GM18520 (cell line): Measurements from ENCODE around the gene SLC35E1.
"Not testable (repeated sequence)": the region's sequence is repeated elsewhere in the genome, so short reads cannot be mapped to it uniquely, and the experiment has no call there.

Source experiments
- ATAC-seq: cut with Tn5 transposase; IDR thresholded peaks from one replicate; pipeline ENCODE4 v1.9.1; 2021; ENCODE audit not compliant: unreplicated experiment

Gene SLC35E1

DNA sequence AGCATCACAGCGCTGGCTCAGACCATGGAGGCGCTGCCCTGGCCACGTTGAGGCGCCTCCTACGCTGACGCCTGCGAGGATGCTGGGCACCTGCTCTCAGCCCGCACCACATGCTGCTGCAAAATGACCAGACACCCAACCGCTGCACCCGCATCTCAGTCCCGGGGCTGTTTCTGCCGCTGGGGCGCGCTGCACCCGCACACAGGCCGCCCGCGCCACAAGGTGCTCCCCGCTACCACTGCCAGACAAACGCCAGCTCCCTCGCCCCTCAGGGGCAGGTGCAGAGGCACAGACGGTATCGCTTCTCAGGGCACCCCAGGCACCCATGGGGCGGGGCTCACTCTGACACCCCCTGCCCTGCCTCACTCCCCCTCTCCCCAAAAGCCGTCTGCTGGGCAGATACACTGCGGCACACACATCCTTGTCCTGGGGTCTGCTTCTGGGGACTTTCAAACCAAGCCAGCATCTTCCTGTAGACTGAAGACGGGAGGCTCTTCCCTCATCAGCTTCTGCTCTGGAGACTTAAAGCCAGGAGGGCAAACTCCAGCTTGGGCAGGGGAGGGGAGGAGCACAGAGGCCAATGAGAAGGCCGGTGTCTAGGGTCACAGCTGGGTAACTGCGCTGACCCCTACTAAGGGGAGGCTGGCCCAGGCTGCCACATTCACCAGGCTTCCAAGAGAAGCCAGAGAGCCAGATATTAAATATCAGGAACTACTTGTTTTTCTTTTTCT is 46.3 kb downstream of the SLC35E1 start:
- ATAC-seq = no peak

DNA sequence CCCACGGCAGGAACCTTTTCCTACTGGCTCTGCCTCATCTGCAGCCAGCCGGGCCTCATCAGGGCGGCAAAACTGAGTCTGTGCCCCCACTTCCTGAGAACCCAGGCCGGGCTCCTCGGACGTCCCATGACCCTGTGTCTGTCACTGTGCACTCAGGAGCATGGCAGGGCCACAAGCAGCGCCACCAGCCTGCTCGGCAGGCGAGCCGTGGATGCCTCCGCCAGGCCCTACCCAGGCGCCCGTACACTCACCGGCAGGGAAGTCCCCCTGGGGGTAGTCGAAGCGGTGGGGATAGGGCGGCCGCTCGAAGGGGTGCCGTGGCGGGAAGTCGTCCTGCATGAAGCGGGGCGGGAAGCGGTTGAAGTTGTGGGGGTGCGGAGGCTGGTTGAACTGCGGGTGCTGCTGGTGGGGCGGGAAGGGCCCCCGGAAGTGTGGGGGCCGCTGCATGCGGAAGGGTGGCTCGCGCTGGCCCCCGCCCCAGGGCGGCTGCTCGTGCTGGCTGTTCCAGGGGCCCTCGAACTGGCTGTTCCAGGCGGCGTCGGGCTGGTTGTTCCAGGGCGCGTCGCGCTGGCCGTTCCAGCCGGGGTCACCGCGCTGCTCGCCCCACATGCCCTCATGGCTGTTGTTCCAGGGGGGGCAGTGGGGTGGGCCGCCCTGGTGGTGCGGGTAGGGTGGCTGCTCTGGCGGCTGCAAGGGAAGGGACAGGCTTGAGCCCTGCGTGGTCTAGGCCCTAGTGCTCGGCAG is 47.1 kb downstream of the SLC35E1 start:
- ATAC-seq = no peak

- no peak for ATAC-seq
These were observed 49.4 kb downstream of the SLC35E1 start for GRCh38 chr19:16522559-16523377.

- no peak for ATAC-seq
These were observed 50.4 kb downstream of the SLC35E1 start for GRCh38 chr19:16521715-16522289.

DNA sequence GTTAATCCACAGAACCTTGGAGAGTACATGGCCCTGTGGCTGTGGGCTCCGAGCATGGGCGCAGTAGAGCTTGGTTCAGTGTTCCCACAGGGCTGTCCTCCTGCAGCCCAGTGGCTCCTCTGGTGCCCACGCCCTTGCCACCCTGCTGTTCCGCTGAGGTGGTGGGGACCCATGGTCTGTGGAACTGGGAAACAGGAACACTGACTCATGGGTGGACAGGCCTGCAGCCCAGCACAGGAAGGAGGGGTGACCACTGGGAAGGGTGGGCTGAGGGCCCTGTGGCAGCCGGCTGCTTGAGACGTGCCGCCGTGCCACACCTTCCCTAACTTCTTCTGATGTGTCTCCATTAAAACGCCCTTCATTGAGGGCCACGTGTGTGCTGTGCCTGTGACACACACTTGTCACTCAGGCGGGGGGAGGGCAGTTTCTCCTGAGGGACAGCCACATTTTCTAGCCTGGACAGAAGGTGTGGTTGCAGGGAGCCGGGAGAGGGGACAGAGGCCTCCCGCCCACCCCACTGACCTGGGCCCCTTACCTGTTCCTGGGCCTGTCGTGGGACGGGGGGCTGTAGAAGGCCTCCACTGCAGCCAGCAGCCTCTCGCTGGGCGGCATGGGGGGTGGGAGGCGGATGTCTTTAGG is 51.1 kb downstream of the SLC35E1 start:
- ATAC-seq = no peak

- ATAC-seq = no peak
These were observed 51.9 kb downstream of the SLC35E1 start for GRCh38 chr19:16520074-16520973.

GRCh38 chr19:16519230-16519687 is 53.0 kb downstream of the SLC35E1 start:
- ATAC-seq = no peak

GRCh38 chr19:16518483-16519229 is 53.6 kb downstream of the SLC35E1 start:
- ATAC-seq = no peak

DNA sequence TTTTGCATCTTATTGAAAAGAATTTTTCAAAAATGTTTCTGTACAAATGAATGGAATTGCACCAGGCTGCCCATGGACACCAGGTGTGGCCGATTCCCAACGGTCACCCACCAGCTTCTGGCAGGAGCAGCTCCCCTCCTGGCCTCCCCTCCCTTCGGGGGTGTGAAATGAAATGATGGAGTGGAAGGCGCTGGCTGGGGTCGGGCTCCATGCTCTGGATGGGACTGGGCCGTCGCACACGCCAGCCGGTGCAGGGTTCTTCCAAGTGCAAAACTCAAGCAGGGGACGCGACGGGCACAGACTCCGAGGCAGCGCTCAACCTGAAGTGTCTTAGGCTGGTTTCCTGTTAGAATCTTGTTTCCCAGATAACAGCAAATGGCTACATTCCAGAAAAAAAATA is 54.2 kb downstream of the SLC35E1 start:
- ATAC-seq = no peak

DNA sequence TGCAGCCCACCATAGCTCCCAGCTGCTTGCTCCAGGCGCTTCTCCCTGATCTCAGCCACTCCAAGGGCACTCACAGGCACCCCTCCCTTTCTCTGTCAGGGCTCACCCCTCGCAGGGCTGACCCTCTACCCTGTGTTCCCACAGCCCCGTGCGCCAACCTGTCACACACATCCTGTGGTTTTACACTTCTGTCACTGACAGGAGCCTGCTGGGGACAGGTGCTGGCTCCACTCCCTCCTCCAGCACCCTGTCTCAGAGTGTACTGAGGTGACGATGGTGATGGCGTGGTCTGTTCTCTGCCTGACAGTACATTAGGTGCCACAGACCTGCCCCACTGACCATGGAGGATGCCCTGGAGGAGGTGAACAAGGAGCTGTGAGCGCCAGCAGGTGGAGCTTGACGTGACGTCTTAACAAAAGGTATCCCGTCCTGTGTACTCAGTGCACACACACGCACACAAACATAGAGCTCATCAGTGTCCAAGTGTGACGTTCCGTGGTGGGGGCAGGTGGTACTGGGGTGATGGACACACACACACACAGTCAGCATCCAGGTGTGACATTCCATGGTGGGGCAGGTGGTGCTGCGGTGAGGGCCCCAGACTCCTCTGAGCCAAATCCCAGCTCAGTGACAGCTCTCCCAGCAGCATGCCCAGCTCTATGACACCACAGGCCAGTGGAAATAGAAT is 55.1 kb downstream of the SLC35E1 start:
- ATAC-seq = no peak

DNA sequence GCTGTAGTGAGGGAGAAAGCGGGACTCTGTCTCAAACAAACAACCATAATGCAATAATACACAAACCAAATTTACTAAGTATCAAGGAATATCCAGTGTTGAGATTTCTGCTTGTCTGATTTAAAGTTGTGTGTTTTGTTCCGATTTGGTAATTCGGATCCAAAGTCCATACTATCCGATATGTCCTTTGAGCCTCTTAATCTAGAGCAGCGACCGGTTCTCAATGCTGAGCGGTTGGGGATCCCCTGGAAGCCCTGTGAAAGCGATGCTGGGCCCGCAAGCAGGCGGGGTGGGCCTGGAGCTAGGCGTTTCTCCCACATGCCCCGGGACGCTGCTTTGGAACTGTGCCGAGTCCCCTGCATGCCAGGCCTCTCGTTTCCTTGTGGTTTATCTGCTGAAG is 55.8 kb downstream of the SLC35E1 start:
- ATAC-seq = no peak

DNA sequence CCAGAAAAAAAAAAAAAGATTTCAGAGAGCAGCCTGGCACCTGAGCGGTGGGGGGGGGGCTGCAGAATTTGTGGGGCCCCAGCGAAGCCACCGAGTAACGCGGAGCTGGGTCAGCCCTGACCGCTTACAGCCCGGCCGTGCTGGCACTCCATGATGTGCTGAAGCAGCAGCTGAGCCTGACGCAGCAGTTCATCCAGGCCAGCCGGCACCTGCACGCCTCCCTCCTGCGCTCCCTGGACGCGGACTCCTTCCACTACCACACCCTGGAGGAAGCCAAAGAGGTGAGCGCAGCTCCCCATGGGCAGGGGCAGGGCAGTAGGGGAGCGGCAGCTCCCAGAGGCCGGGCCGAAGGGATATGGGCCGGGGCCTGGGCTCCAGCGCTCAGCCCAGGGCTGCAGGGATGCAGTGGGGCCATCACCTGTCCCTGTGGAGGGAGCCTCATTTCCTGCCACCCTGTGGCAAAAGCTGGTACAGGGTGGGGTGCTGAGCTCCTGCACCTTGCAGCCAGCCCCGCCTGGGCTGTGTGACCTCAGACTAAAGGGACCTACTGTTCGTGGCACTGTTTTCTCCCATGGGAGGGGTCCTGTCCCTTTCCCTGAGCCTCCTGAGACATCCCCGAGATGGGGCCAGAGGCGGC is 57.7 kb downstream of the SLC35E1 start:
- no peak for ATAC-seq

- ATAC-seq = not testable (repeated sequence)
These were observed 59.6 kb downstream of the SLC35E1 start for GRCh38 chr19:16512611-16513010.

DNA sequence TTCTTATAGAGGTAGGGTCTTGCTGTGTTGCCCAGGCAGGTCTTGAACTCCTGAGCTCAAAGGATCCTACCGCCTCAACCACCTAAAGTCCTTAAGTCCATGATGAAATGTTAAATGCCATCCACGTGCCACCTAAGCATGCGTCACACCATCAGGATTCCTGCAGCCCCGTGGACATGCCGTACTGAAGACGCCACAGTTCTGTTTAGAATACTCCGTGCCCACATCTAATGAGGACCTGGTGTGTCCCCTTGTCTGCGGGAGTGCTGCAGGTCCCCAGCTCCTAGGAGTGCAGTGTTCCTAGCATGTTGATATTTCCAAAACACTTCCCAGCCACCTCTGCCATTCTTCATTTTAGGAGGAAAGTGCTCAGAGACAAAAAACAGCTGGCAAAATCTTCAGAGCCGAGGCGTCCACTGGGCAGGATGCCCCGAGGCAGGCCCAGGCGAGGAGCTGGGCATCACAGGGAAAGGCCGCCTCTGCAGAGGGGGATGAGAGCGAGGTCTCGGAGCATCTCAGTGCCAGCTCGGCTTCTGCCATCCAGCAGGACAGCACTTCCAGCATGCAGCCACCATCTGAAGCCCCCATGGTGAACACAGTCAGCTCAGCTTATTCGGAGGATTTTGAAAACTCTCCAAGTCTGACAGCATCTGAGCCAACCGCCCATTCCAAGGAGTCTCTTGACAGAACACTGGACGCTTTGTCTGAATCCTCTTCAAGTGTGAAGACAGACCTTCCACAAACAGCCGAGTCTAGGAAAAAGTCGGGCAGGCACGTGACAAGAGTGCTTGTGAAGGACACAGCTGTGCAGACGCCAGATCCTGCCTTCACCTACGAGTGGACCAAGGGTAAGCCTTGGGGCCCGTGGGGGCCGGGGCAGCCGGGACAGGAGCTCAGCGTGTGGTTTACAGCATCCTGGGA is 62.8 kb downstream of the SLC35E1 start:
- ATAC-seq = no peak

DNA sequence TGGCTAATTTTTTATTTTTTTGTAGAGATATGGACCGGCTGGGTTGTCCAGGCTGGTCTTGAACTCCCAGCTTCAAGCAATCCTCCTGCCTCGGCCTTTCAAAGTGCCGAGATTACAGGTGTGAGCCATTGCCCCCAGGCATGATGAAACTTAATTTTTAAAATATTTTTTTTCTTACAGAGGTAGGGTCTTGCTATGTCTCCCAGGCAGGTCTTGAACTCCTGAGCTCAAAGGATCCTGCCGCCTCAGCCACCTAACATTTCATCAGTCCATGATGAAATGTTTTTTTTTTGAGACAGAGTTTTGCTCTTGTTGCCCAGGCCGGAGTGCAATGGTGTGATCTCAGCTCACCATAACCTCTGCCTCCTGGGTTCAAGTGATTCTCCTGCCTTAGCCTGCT is 63.7 kb downstream of the SLC35E1 start:
- no peak for ATAC-seq

DNA sequence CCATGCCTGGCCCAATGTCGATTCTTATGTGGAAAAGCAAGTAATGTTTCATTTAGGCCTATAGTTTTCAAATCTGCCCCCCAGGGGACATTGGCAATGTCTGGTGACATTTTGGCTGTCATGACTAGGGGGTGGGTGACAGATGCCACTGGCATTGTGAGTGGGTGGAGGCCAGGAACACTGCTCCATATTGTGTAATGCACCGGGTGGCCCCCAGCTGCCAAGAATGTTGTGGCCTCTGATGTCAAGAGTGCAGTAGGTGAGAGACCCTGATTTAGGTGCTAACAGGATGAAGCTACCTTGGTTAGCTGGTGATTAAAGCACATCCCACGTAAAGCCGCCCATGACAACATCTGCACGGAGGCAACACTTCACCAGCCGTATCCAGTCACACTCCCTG is 65.3 kb downstream of the SLC35E1 start:
- ATAC-seq = no peak

- not testable (repeated sequence) for ATAC-seq
These were observed 66.1 kb downstream of the SLC35E1 start for GRCh38 chr19:16506161-16506560.
